ENCODE data around the gene GNA15.
"Not testable (repeated sequence)": the region's sequence is repeated elsewhere in the genome, so short reads cannot be mapped to it uniquely, and the experiment has no call there.

GNA15 gene

DNA sequence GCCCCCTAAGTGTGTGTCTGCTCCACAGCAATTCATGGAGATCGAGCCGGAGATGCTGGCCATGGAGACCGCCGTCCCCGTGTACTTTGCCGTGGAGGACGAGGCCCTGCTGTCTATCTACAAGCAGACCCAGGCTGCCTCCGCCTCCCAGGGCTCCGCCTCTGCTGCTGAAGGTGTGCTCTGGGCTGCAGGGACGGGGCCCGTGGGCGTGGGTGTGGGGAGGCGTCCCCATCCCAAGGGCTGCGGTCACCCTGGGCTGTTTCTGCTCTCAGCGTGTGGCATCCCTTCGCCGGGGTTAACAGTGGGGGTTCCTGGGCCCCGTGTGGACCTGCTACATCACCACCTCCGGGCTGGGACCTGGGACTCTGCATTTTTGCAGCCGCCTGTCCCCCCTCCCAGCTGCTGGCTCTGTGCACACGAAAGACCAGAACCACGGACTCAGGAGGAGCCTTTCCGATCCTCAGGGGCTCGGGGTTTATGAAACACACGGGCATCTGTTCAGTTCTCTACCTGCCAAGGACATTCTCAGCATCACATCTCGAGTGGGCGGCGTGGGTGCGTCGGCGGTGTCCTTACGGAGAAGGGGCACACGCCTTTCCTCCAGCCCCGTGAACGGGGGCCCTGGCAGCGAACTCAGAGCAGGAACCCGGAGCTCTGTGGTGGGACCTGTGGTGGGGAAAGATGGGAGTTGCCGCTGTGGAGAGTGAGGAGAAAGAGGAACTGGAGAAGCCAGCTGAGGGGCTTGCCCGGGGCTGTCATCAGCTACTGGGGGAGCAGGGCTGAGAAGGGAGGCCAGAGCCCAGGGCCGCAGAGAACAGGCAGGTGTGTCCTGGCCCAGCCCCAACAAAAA is 57.6 kb downstream of the GNA15 start:
- no peaks in the 10 kb centered on the region for H3K9me3 ChIP-seq (ENCODE audit: low read length)
- H3K4me3 ChIP-seq (ENCODE audit: low read length): no peak overlapping the region
- no peaks in the 10 kb centered on the region for H3K4me1 ChIP-seq (ENCODE audit: insufficient read depth, low read length)
- no peak overlapping the region for H2AFZ ChIP-seq (ENCODE audit: low read depth, low read length)
- H3K36me3 ChIP-seq (ENCODE audit: insufficient read depth, low read length): peaks cover 29% of the 10 kb centered on the region
- no peaks in the 10 kb centered on the region for H3K27me3 ChIP-seq (ENCODE audit: insufficient read depth, low read length)

- Histone ChIP-seq H2AFZ (ENCODE audit: low read depth, low read length) (no peak overlapping the region), H3K4me1 (ENCODE audit: insufficient read depth, low read length) (no peaks in the 10 kb centered on the region), H3K36me3 (ENCODE audit: insufficient read depth, low read length) (peaks cover 24% of the 10 kb centered on the region), H3K9me3 (ENCODE audit: low read length) (no peaks in the 10 kb centered on the region), H3K27me3 (ENCODE audit: insufficient read depth, low read length) (no peaks in the 10 kb centered on the region), H3K4me3 (ENCODE audit: low read length) (no peak overlapping the region)
Observed at GRCh38 chr19:3194106-3195087, 58.6 kb downstream of the GNA15 start.

DNA sequence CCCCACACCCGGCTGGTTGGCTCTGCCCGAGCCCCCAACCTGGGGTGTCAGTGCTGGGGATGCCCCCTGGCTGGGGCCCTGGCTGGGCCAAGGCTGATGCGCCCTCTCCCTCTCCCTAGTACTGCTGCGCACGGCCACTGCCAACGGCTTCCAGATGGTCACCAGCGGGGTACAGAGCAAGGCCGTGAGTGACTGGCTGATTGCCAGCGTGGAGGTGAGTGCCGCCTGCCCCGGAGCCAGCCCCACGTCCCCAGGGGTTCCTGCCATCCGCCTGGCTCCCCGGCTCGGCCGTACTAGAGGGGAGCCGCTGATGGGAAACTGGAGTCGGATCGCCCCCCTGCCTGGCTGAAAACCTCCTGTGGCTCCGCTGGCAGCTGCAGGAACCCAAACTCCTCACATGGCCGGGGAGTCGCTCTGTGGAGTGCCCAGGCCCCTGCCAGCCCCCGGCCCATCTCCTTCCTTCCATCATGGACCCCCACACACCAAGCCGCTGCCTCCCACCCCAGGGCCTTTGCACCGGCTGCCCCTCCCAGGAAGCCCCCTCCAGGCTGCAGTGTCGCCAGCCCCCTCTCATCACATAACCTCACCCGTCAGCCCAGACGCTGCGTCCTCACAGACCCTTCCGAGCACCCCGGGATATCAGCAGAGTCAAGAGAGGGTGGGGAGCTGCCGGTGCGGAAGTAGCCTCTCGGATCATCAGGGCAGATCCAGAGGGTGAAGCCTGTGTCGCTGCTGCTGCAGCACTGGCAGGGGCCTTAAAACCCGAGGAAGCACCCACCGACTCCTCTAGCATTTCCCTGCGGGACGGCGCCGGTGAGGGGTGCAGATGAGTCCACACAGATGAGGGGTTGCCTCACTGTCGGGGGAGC is 60.5 kb downstream of the GNA15 start:
- Histone ChIP-seq H3K4me1 (ENCODE audit: insufficient read depth, low read length) (no peaks in the 10 kb centered on the region), H3K9me3 (ENCODE audit: low read length) (no peaks in the 10 kb centered on the region), H3K27me3 (ENCODE audit: insufficient read depth, low read length) (no peaks in the 10 kb centered on the region), H3K4me3 (ENCODE audit: low read length) (no peak overlapping the region), H3K36me3 (ENCODE audit: insufficient read depth, low read length) (peaks cover 24% of the 10 kb centered on the region), H2AFZ (ENCODE audit: low read depth, low read length) (no peak overlapping the region)

- H3K4me1 ChIP-seq (ENCODE audit: insufficient read depth, low read length): no peaks in the 10 kb centered on the region
- H3K27me3 ChIP-seq (ENCODE audit: insufficient read depth, low read length): no peaks in the 10 kb centered on the region
- no peak overlapping the region for H3K4me3 ChIP-seq (ENCODE audit: low read length)
- no peak overlapping the region for H2AFZ ChIP-seq (ENCODE audit: low read depth, low read length)
- H3K9me3 ChIP-seq (ENCODE audit: low read length): no peaks in the 10 kb centered on the region
- peaks cover 27% of the 10 kb centered on the region for H3K36me3 ChIP-seq (ENCODE audit: insufficient read depth, low read length)
Observed at GRCh38 chr19:3196933-3197205, 61.0 kb downstream of the GNA15 start.

GRCh38 chr19:3198901-3199700 is 63.3 kb downstream of the GNA15 start:
- no peaks in the 10 kb centered on the region for H3K4me1 ChIP-seq (ENCODE audit: insufficient read depth, low read length)
- peaks cover 31% of the 10 kb centered on the region for H3K36me3 ChIP-seq (ENCODE audit: insufficient read depth, low read length)
- H3K27me3 ChIP-seq (ENCODE audit: insufficient read depth, low read length): no peaks in the 10 kb centered on the region
- no peak overlapping the region for H3K4me3 ChIP-seq (ENCODE audit: low read length)
- no peaks in the 10 kb centered on the region for H3K9me3 ChIP-seq (ENCODE audit: low read length)
- H2AFZ ChIP-seq (ENCODE audit: low read depth, low read length): no peak overlapping the region

GRCh38 chr19:3201072-3201700 is 65.4 kb downstream of the GNA15 start:
- no peak overlapping the region for H2AFZ ChIP-seq (ENCODE audit: low read depth, low read length)
- H3K9me3 ChIP-seq (ENCODE audit: low read length): no peaks in the 10 kb centered on the region
- H3K4me1 ChIP-seq (ENCODE audit: insufficient read depth, low read length): no peaks in the 10 kb centered on the region
- no peak overlapping the region for H3K4me3 ChIP-seq (ENCODE audit: low read length)
- no peaks in the 10 kb centered on the region for H3K27me3 ChIP-seq (ENCODE audit: insufficient read depth, low read length)
- peaks cover 33% of the 10 kb centered on the region for H3K36me3 ChIP-seq (ENCODE audit: insufficient read depth, low read length)

GRCh38 chr19:3201911-3202310 is 66.1 kb downstream of the GNA15 start:
- Histone ChIP-seq H3K4me3 (ENCODE audit: low read length) (no peak overlapping the region), H3K9me3 (ENCODE audit: low read length) (no peaks in the 10 kb centered on the region), H2AFZ (ENCODE audit: low read depth, low read length) (no peak overlapping the region), H3K36me3 (ENCODE audit: insufficient read depth, low read length) (peaks cover 31% of the 10 kb centered on the region), H3K4me1 (ENCODE audit: insufficient read depth, low read length) (no peaks in the 10 kb centered on the region), H3K27me3 (ENCODE audit: insufficient read depth, low read length) (no peaks in the 10 kb centered on the region)

- Histone ChIP-seq H3K27me3 (ENCODE audit: insufficient read depth, low read length) (no peaks in the 10 kb centered on the region), H3K4me3 (ENCODE audit: low read length) (no peak overlapping the region), H3K36me3 (ENCODE audit: insufficient read depth, low read length) (peaks cover 33% of the 10 kb centered on the region), H2AFZ (ENCODE audit: low read depth, low read length) (no peak overlapping the region), H3K4me1 (ENCODE audit: insufficient read depth, low read length) (no peaks in the 10 kb centered on the region), H3K9me3 (ENCODE audit: low read length) (no peaks in the 10 kb centered on the region)
Observed at GRCh38 chr19:3202346-3202745, 66.5 kb downstream of the GNA15 start.

DNA sequence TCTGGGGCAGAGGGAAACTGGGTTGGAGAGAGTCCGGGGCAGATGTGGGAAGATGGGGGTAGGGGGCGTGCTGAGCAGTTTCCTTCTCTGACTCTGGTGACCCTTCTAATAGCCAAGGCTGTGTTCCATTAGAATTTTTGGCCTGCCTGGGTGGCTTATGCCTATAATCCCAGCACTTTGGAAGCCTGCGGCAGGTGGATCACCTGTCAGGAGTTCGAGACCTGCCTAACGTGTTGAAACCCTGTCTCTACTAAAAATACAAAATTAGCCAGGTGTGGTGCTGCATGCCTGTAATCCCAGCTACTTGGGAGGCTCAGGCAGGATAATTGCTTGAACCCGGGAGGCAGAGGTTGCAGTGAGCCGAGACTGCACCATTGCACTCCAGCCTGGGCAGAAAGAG is 67.1 kb downstream of the GNA15 start:
- not testable (repeated sequence) for H2AFZ ChIP-seq (ENCODE audit: low read depth, low read length); H3K27me3 ChIP-seq (ENCODE audit: insufficient read depth, low read length); H3K4me3 ChIP-seq (ENCODE audit: low read length); H3K4me1 ChIP-seq (ENCODE audit: insufficient read depth, low read length); H3K9me3 ChIP-seq (ENCODE audit: low read length)
- H3K36me3 ChIP-seq (ENCODE audit: insufficient read depth, low read length): peaks cover 34% of the 10 kb centered on the region

- peaks cover 35% of the 10 kb centered on the region for H3K36me3 ChIP-seq (ENCODE audit: insufficient read depth, low read length)
- no peaks in the 10 kb centered on the region for H3K9me3 ChIP-seq (ENCODE audit: low read length)
- H3K4me3 ChIP-seq (ENCODE audit: low read length): no peak overlapping the region
- no peaks in the 10 kb centered on the region for H3K27me3 ChIP-seq (ENCODE audit: insufficient read depth, low read length)
- H3K4me1 ChIP-seq (ENCODE audit: insufficient read depth, low read length): no peaks in the 10 kb centered on the region
- no peak overlapping the region for H2AFZ ChIP-seq (ENCODE audit: low read depth, low read length)
Observed at GRCh38 chr19:3203805-3204645, 68.2 kb downstream of the GNA15 start.

GRCh38 chr19:3204646-3205275 is 68.9 kb downstream of the GNA15 start:
- no peaks in the 10 kb centered on the region for H3K9me3 ChIP-seq (ENCODE audit: low read length)
- H3K27me3 ChIP-seq (ENCODE audit: insufficient read depth, low read length): no peaks in the 10 kb centered on the region
- no peaks in the 10 kb centered on the region for H3K4me1 ChIP-seq (ENCODE audit: insufficient read depth, low read length)
- H3K36me3 ChIP-seq (ENCODE audit: insufficient read depth, low read length): peaks cover 35% of the 10 kb centered on the region
- H2AFZ ChIP-seq (ENCODE audit: low read depth, low read length): no peak overlapping the region
- H3K4me3 ChIP-seq (ENCODE audit: low read length): no peak overlapping the region
